HEK293 (cell line): Measurements from ENCODE around the gene USP32.
A peak's percentile ranks its signal among the peaks of the same experiment; 100 is the strongest.

ENCODE experiments used
- FEZF1 ChIP-seq: fragments of 450-650 bp; formaldehyde crosslinking; IDR thresholded peaks from 2 replicates; pipeline ENCODE4 v1.5.1; 2016; ENCODE audit warnings: missing biosample characterization, missing genetic modification characterization
- HOXC10 ChIP-seq: sonication (generic); formaldehyde crosslinking; IDR thresholded peaks from 2 replicates; pipeline ENCODE4 v1.8.1; 2023; ENCODE audit warnings: mild to moderate bottlenecking, missing genetic modification reagents
- PRDM1 ChIP-seq: fragments of 450-650 bp; formaldehyde crosslinking; IDR thresholded peaks from 2 replicates; pipeline ENCODE4; 2016; ENCODE audit warnings: missing biosample characterization, missing genetic modification characterization
- TCF7L2 ChIP-seq: IDR thresholded peaks from 2 replicates; pipeline ENCODE4 v1.6.1; 2011; ENCODE audit warnings: low read depth, mild to moderate bottlenecking, inconsistent platforms, low read length, moderate library complexity, borderline replicate concordance
- ZBTB21 ChIP-seq: fragments of 450-650 bp; formaldehyde crosslinking; IDR thresholded peaks from 2 replicates; pipeline ENCODE4 v1.5.1; 2017; ENCODE audit warnings: missing biosample characterization, missing genetic modification characterization
- ZBTB7A ChIP-seq: fragments of 450-650 bp; formaldehyde crosslinking; IDR thresholded peaks from 2 replicates; pipeline ENCODE4 v1.5.1; 2016; ENCODE audit warnings: low read depth, missing biosample characterization, missing genetic modification characterization
- ZFP3 ChIP-seq: fragments of 450-650 bp; formaldehyde crosslinking; IDR thresholded peaks from 2 replicates; pipeline ENCODE4 v1.5.1; 2016; ENCODE audit warnings: low read depth, missing biosample characterization, missing genetic modification characterization
- ZNF2 ChIP-seq: fragments of 450-650 bp; formaldehyde crosslinking; IDR thresholded peaks from 2 replicates; pipeline ENCODE4 v1.5.1; 2016; ENCODE audit warnings: missing biosample characterization, missing genetic modification characterization
- ZNF211 ChIP-seq: fragments of 450-650 bp; formaldehyde crosslinking; IDR thresholded peaks from 2 replicates; pipeline ENCODE4 v1.5.1; 2016; ENCODE audit warnings: low read depth, missing biosample characterization, missing genetic modification characterization
- ZNF221 ChIP-seq: fragments of 450-650 bp; formaldehyde crosslinking; IDR thresholded peaks from 2 replicates; pipeline ENCODE4 v1.5.1; 2017; ENCODE audit warnings: missing biosample characterization, missing genetic modification characterization, borderline replicate concordance
- ZNF366 ChIP-seq: fragments of 450-650 bp; formaldehyde crosslinking; conservative IDR thresholded peaks from 2 replicates; pipeline ENCODE4 v1.5.1; 2016; ENCODE audit warnings: missing biosample characterization, missing genetic modification characterization
- ZNF394 ChIP-seq: fragments of 450-650 bp; formaldehyde crosslinking; IDR thresholded peaks from 2 replicates; pipeline ENCODE4 v1.5.1; 2016; ENCODE audit warnings: missing biosample characterization, missing genetic modification characterization, mild to moderate bottlenecking, moderate library complexity, borderline replicate concordance
- ZNF585B ChIP-seq: fragments of 450-650 bp; formaldehyde crosslinking; IDR thresholded peaks from 2 replicates; pipeline ENCODE4 v1.5.1; 2016; ENCODE audit warnings: missing biosample characterization, missing genetic modification characterization
- ZNF747 ChIP-seq: fragments of 450-650 bp; formaldehyde crosslinking; IDR thresholded peaks from 2 replicates; pipeline ENCODE4 v1.5.1; 2016; ENCODE audit warnings: missing biosample characterization, missing genetic modification characterization
- ZNF791 ChIP-seq: fragments of 450-650 bp; formaldehyde crosslinking; IDR thresholded peaks from 2 replicates; pipeline ENCODE4 v1.5.1; 2016; ENCODE audit warnings: missing biosample characterization, missing genetic modification characterization
- ZNF792 ChIP-seq: fragments of 450-650 bp; formaldehyde crosslinking; IDR thresholded peaks from 2 replicates; pipeline ENCODE4 v1.5.1; 2016; ENCODE audit warnings: missing biosample characterization, missing genetic modification characterization
- ZXDB ChIP-seq: fragments of 450-650 bp; formaldehyde crosslinking; IDR thresholded peaks from 2 replicates; pipeline ENCODE4 v1.5.1; 2016; ENCODE audit warnings: missing biosample characterization, missing genetic modification characterization
- TF ChIP-seq, protein P1 (sequence below): fragments of 450-650 bp; formaldehyde crosslinking; IDR thresholded peaks from 2 replicates; pipeline ENCODE4 v1.5.1; 2016; ENCODE audit warnings: missing biosample characterization, missing genetic modification characterization, borderline replicate concordance
- TF ChIP-seq, protein P2 (sequence below): fragments of 450-650 bp; formaldehyde crosslinking; IDR thresholded peaks from 2 replicates; pipeline ENCODE4 v1.5.1; 2016; ENCODE audit warnings: missing biosample characterization, missing genetic modification characterization
- TF ChIP-seq, protein P3 (sequence below): fragments of 450-650 bp; formaldehyde crosslinking; IDR thresholded peaks from 2 replicates; pipeline ENCODE4 v1.5.1; 2017; ENCODE audit warnings: missing biosample characterization, missing genetic modification characterization
- TF ChIP-seq, protein P4 (sequence below): fragments of 450-650 bp; formaldehyde crosslinking; IDR thresholded peaks from 2 replicates; pipeline ENCODE4 v1.5.1; 2017; ENCODE audit warnings: missing biosample characterization, missing genetic modification characterization
- TF ChIP-seq, protein P5 (sequence below): fragments of 450-650 bp; formaldehyde crosslinking; IDR thresholded peaks from 2 replicates; pipeline ENCODE4 v1.5.1; 2016; ENCODE audit warnings: missing biosample characterization, missing genetic modification characterization

USP32 gene

DNA sequence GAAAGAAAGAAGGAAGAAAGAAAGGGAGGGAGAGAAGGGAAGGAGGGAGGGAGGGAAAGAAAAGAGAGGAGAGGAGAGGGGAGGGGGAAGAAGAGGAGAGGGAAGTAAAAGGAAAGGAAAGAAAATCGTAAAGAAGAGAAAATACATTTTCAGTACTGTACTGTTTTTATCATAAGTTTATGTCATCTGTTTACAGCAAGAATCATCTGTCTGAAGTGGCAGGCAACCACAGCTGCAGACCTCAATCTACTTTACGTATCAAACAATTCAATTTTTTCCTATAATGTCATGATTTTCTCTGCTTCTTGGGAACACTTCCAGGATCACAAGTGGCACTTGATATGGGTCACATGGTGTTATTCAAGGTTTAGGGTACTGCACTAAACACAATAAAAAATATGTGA is 58.3 kb downstream of the USP32 start (continued):
- TF ChIP-seq, protein P1, sequence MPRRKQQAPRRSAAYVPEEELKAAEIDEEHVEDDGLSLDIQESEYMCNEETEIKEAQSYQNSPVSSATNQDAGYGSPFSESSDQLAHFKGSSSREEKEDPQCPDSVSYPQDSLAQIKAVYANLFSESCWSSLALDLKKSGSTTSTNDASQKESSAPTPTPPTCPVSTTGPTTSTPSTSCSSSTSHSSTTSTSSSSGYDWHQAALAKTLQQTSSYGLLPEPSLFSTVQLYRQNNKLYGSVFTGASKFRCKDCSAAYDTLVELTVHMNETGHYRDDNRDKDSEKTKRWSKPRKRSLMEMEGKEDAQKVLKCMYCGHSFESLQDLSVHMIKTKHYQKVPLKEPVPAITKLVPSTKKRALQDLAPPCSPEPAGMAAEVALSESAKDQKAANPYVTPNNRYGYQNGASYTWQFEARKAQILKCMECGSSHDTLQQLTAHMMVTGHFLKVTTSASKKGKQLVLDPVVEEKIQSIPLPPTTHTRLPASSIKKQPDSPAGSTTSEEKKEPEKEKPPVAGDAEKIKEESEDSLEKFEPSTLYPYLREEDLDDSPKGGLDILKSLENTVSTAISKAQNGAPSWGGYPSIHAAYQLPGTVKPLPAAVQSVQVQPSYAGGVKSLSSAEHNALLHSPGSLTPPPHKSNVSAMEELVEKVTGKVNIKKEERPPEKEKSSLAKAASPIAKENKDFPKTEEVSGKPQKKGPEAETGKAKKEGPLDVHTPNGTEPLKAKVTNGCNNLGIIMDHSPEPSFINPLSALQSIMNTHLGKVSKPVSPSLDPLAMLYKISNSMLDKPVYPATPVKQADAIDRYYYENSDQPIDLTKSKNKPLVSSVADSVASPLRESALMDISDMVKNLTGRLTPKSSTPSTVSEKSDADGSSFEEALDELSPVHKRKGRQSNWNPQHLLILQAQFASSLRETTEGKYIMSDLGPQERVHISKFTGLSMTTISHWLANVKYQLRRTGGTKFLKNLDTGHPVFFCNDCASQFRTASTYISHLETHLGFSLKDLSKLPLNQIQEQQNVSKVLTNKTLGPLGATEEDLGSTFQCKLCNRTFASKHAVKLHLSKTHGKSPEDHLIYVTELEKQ (tag by site-specific recombination), result no peak
- no peak for TF ChIP-seq ZNF792
- TF ChIP-seq ZNF2 (tag by site-specific recombination), result no peak
- TF ChIP-seq ZBTB21 (tag by site-specific recombination), result no peak
- TF ChIP-seq, protein P2, sequence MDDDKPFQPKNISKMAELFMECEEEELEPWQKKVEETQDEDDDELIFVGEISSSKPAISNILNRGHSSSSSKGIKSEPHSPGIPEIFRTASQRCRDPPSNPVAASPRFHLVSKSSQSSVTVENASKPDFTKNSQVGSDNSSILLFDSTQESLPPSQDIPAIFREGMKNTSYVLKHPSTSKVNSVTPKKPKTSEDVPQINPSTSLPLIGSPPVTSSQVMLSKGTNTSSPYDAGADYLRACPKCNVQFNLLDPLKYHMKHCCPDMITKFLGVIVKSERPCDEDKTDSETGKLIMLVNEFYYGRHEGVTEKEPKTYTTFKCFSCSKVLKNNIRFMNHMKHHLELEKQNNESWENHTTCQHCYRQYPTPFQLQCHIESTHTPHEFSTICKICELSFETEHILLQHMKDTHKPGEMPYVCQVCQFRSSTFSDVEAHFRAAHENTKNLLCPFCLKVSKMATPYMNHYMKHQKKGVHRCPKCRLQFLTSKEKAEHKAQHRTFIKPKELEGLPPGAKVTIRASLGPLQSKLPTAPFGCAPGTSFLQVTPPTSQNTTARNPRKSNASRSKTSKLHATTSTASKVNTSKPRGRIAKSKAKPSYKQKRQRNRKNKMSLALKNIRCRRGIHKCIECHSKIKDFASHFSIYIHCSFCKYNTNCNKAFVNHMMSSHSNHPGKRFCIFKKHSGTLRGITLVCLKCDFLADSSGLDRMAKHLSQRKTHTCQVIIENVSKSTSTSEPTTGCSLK (tag by site-specific recombination), result no peak
- no peak for TF ChIP-seq ZNF747 (tag by site-specific recombination)
- no peak for TF ChIP-seq ZNF585B (tag by site-specific recombination)
- no peak for TF ChIP-seq ZNF394 (tag by site-specific recombination)
- no peak for TF ChIP-seq ZNF221
- no peak for TF ChIP-seq HOXC10
- TF ChIP-seq, protein P3, sequence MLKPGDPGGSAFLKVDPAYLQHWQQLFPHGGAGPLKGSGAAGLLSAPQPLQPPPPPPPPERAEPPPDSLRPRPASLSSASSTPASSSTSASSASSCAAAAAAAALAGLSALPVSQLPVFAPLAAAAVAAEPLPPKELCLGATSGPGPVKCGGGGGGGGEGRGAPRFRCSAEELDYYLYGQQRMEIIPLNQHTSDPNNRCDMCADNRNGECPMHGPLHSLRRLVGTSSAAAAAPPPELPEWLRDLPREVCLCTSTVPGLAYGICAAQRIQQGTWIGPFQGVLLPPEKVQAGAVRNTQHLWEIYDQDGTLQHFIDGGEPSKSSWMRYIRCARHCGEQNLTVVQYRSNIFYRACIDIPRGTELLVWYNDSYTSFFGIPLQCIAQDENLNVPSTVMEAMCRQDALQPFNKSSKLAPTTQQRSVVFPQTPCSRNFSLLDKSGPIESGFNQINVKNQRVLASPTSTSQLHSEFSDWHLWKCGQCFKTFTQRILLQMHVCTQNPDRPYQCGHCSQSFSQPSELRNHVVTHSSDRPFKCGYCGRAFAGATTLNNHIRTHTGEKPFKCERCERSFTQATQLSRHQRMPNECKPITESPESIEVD (tag by site-specific recombination), result peak; percentile 98
- TF ChIP-seq ZBTB7A, result no peak
- TF ChIP-seq ZXDB (tag by site-specific recombination), result no peak
- TF ChIP-seq, protein P4, sequence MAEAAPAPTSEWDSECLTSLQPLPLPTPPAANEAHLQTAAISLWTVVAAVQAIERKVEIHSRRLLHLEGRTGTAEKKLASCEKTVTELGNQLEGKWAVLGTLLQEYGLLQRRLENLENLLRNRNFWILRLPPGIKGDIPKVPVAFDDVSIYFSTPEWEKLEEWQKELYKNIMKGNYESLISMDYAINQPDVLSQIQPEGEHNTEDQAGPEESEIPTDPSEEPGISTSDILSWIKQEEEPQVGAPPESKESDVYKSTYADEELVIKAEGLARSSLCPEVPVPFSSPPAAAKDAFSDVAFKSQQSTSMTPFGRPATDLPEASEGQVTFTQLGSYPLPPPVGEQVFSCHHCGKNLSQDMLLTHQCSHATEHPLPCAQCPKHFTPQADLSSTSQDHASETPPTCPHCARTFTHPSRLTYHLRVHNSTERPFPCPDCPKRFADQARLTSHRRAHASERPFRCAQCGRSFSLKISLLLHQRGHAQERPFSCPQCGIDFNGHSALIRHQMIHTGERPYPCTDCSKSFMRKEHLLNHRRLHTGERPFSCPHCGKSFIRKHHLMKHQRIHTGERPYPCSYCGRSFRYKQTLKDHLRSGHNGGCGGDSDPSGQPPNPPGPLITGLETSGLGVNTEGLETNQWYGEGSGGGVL, result 0 out of 2 replicates have a peak, but pooled peaks have one; percentile 10
- no peak for TF ChIP-seq TCF7L2
- no peak for TF ChIP-seq ZNF211 (tag by site-specific recombination)
- TF ChIP-seq, protein P5, sequence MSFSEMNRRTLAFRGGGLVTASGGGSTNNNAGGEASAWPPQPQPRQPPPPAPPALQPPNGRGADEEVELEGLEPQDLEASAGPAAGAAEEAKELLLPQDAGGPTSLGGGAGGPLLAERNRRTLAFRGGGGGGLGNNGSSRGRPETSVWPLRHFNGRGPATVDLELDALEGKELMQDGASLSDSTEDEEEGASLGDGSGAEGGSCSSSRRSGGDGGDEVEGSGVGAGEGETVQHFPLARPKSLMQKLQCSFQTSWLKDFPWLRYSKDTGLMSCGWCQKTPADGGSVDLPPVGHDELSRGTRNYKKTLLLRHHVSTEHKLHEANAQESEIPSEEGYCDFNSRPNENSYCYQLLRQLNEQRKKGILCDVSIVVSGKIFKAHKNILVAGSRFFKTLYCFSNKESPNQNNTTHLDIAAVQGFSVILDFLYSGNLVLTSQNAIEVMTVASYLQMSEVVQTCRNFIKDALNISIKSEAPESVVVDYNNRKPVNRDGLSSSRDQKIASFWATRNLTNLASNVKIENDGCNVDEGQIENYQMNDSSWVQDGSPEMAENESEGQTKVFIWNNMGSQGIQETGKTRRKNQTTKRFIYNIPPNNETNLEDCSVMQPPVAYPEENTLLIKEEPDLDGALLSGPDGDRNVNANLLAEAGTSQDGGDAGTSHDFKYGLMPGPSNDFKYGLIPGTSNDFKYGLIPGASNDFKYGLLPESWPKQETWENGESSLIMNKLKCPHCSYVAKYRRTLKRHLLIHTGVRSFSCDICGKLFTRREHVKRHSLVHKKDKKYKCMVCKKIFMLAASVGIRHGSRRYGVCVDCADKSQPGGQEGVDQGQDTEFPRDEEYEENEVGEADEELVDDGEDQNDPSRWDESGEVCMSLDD (tag by site-specific recombination), result no peak
- peak; percentile 90 for TF ChIP-seq ZNF366 (tag by site-specific recombination)
- TF ChIP-seq PRDM1 (tag by site-specific recombination), result peak; percentile 68
- TF ChIP-seq ZNF791, result no peak
- TF ChIP-seq FEZF1 (tag by site-specific recombination), result no peak
- TF ChIP-seq ZFP3 (tag by site-specific recombination), result no peak
